SU-DHL-6 (cell line): Measurements from ENCODE around the gene NAV2.
"Not testable (repeated sequence)": the region's sequence is repeated elsewhere in the genome, so short reads cannot be mapped to it uniquely, and the experiment has no call there.

Experiments used
- H2AFZ ChIP-seq: fragments of 200-600 bp; sonication (generic); 2 replicates; pipeline ENCODE4 v1.6.1; 2014; ENCODE audit warnings: low read depth, mild to moderate bottlenecking, moderate library complexity, mixed read lengths, antibody characterized with exemption, low read length; ENCODE audit not compliant: severe bottlenecking
- H3F3A ChIP-seq: fragments of 200-600 bp; shearing (Covaris generic); 2 replicates; pipeline ENCODE4 v1.6.0; 2016; ENCODE audit warnings: antibody characterized with exemption, mild to moderate bottlenecking; ENCODE audit not compliant: insufficient read depth
- H3K27ac ChIP-seq: fragments of 200-600 bp; sonication (generic); 2 replicates; pipeline ENCODE4 v1.5.1; 2016; ENCODE audit warnings: low read depth, mild to moderate bottlenecking, low read length, moderate library complexity, mixed read lengths
- H3K27me3 ChIP-seq: fragments of 200-600 bp; sonication (generic), shearing (Covaris generic); 2 replicates; pipeline ENCODE4 v1.6.0; 2014; ENCODE audit warnings: mild to moderate bottlenecking, low read length
- H3K36me3 ChIP-seq: fragments of 200-600 bp; sonication (generic); 2 replicates; pipeline ENCODE4 v1.6.1; 2014; ENCODE audit warnings: mild to moderate bottlenecking, low read length, mixed read lengths
- H3K4me2 ChIP-seq: fragments of 300-600, 200-600 bp; shearing (Covaris generic), sonication (generic); 2 replicates; pipeline ENCODE4 v1.6.0; 2014; ENCODE audit warnings: low read length, low read depth, mild to moderate bottlenecking; ENCODE audit not compliant: poor library complexity, severe bottlenecking
- H3K4me3 ChIP-seq: fragments of 200-600 bp; sonication (generic); 2 replicates; pipeline ENCODE4 v1.5.1; 2014; ENCODE audit warnings: antibody characterized with exemption, low read length, mild to moderate bottlenecking, mixed read lengths; ENCODE audit not compliant: insufficient read depth, poor library complexity, severe bottlenecking
- H3K79me2 ChIP-seq: fragments of 200-600 bp; sonication (generic); 2 replicates; pipeline ENCODE4 v1.6.1; 2014; ENCODE audit warnings: mild to moderate bottlenecking, low read length, moderate library complexity; ENCODE audit not compliant: insufficient read depth
- H3K9ac ChIP-seq: fragments of 200-600 bp; sonication (generic); 2 replicates; pipeline ENCODE4 v1.7.0; 2014; ENCODE audit warnings: mild to moderate bottlenecking, low read length
- H3K9me2 ChIP-seq: fragments of 200-600 bp; sonication (generic); replicated peaks from 2 replicates; pipeline ENCODE4 v1.6.1; 2014; ENCODE audit warnings: low read length; ENCODE audit not compliant: insufficient read depth
- H3K9me3 ChIP-seq: fragments of 200-600 bp; sonication (generic); 2 replicates; pipeline ENCODE4 v1.6.1; 2014; ENCODE audit warnings: low read length, mixed read lengths; ENCODE audit not compliant: insufficient read depth
- H4K20me1 ChIP-seq: fragments of 200-600 bp; sonication (generic); 2 replicates; pipeline ENCODE4 v1.6.1; 2014; ENCODE audit warnings: low read depth, mild to moderate bottlenecking, antibody characterized with exemption, low read length, moderate library complexity, mixed read lengths
- CTCF ChIP-seq: fragments of 200-600 bp; sonication (generic); IDR thresholded peaks from one replicate; pipeline ENCODE4 v1.5.1; 2017; ENCODE audit warnings: antibody characterized with exemption, mild to moderate bottlenecking, low read length, moderate library complexity; ENCODE audit not compliant: insufficient read depth, poor library complexity, severe bottlenecking
- EZH2phosphoT487 ChIP-seq: fragments of 200-600 bp; sonication (generic), shearing (Covaris generic); conservative IDR thresholded peaks from 2 replicates; pipeline ENCODE4 v1.6.1; 2018; ENCODE audit warnings: mild to moderate bottlenecking, antibody characterized with exemption, low read length, moderate library complexity, mixed read lengths

NAV2 gene

GRCh38 chr11:19958204-19958603 lies 245.6 kb downstream of the NAV2 start:
- no peaks in the 10 kb centered on the region for H3K9me3 ChIP-seq
- no peaks in the 10 kb centered on the region for H3K36me3 ChIP-seq
- H3F3A ChIP-seq = no peaks in the 10 kb centered on the region
- H3K27ac ChIP-seq = no peak overlapping the region
- H4K20me1 ChIP-seq = no peaks in the 10 kb centered on the region
- TF ChIP-seq CTCF = no peak
- TF ChIP-seq EZH2phosphoT487 = no peak
- H3K9ac ChIP-seq = no peak overlapping the region
- H3K79me2 ChIP-seq = no peaks in the 10 kb centered on the region
- H3K27me3 ChIP-seq = no peaks in the 10 kb centered on the region
- H3K4me3 ChIP-seq = no peak overlapping the region
- H3K9me2 ChIP-seq = no peaks in the 10 kb centered on the region
- no peak overlapping the region for H2AFZ ChIP-seq
- H3K4me2 ChIP-seq = no peak overlapping the region

GRCh38 chr11:19959210-19959609 lies 246.6 kb downstream of the NAV2 start:
- Histone ChIP-seq H3F3A (no peaks in the 10 kb centered on the region), H4K20me1 (no peaks in the 10 kb centered on the region), H3K36me3 (no peaks in the 10 kb centered on the region), H3K27ac (no peak overlapping the region), H3K4me3 (no peak overlapping the region), H3K9me3 (no peaks in the 10 kb centered on the region), H3K79me2 (no peaks in the 10 kb centered on the region), H3K9ac (no peak overlapping the region), H3K27me3 (no peaks in the 10 kb centered on the region), H3K4me2 (no peak overlapping the region), H2AFZ (no peak overlapping the region), H3K9me2 (no peaks in the 10 kb centered on the region)
- TF ChIP-seq CTCF (no peak), EZH2phosphoT487 (no peak)

GRCh38 chr11:19959648-19960059 lies 247.0 kb downstream of the NAV2 start:
- Histone ChIP-seq H4K20me1 (no peaks in the 10 kb centered on the region), H3K9ac (no peak overlapping the region), H3K9me3 (no peaks in the 10 kb centered on the region), H3K4me3 (no peak overlapping the region), H3K36me3 (no peaks in the 10 kb centered on the region), H3K27me3 (no peaks in the 10 kb centered on the region), H3F3A (no peaks in the 10 kb centered on the region), H3K4me2 (no peak overlapping the region), H2AFZ (no peak overlapping the region), H3K9me2 (no peaks in the 10 kb centered on the region), H3K27ac (no peak overlapping the region), H3K79me2 (no peaks in the 10 kb centered on the region)
- no peak for TF ChIP-seq EZH2phosphoT487
- TF ChIP-seq CTCF = no peak

- H4K20me1 ChIP-seq, H3K9ac ChIP-seq, H2AFZ ChIP-seq, H3K4me3 ChIP-seq, H3K27ac ChIP-seq, H3K9me3 ChIP-seq, H3K9me2 ChIP-seq, H3K27me3 ChIP-seq, H3F3A ChIP-seq, H3K4me2 ChIP-seq, H3K36me3 ChIP-seq, H3K79me2 ChIP-seq: not testable (repeated sequence)
These were observed 247.8 kb downstream of the NAV2 start for GRCh38 chr11:19960410-19960809.
